ENCODE data around the gene HERC5.
"Not testable (repeated sequence)": the region's sequence is repeated elsewhere in the genome, so short reads cannot be mapped to it uniquely, and the experiment has no call there.

HERC5 gene

GRCh38 chr4:88456670-88457306, at the start of gene HERC5:
TSS of gene HERC5 (plus strand) at chr4:88457119. CDS start at chr4:88457270, 151 bp downstream.
- peak; percentile 81 for DNase-seq

- no peak for DNase-seq
These were observed 47.7 kb upstream of the HERC5 start for GRCh38 chr4:88409206-88409605.

GRCh38 chr4:88409789-88410188, 47.1 kb upstream of the HERC5 start:
- no peak for DNase-seq

DNA sequence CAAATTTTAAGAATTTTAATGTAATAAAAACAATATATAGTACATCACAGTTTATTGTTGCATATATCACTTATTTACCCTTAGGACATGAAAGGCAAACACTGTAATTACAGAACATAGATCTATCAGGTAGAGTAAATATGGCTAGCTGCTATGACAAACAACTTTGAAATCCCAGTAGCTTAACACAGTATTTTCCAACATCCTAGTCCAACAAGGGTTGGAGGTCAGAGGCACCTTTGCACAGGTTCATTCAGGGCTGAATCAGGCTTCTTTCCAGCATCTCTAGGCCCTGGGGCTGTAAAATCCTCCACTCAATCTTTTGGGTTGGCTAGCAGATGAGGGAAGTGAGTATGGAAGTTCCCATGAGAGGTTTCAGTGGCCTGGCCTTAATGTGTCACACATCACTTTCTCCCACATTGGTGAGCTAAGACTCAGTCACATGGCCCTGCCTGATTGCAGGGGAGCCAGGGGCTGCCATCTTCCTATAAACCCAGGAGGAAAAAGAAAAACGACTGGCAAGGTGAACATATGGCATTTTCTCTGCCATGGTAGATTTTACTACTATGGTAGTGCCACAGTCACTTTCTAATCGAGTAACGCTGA, 45.3 kb upstream of the HERC5 start:
- no peak for DNase-seq

GRCh38 chr4:88413801-88414200, 43.1 kb upstream of the HERC5 start:
- no peak for DNase-seq

DNA sequence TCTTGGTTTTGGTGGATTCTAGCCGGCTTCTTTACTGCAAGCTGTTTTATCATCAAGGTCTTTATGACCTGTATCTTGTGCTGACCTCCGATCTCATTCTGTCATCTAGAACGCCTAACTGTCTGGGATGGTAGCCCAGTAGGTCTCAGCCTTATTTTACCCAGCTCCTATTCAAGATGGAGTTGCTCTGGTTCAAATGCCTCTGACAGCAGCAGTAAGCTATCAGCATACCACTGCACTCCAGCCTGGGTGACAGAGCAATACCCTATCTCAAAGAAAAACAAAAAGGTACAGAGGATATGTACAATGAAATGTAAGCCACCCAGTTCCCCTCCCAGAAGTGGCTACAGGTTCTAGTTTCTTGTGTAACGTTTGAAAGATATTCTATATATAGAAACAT, 42.2 kb upstream of the HERC5 start:
- DNase-seq: no peak

DNA sequence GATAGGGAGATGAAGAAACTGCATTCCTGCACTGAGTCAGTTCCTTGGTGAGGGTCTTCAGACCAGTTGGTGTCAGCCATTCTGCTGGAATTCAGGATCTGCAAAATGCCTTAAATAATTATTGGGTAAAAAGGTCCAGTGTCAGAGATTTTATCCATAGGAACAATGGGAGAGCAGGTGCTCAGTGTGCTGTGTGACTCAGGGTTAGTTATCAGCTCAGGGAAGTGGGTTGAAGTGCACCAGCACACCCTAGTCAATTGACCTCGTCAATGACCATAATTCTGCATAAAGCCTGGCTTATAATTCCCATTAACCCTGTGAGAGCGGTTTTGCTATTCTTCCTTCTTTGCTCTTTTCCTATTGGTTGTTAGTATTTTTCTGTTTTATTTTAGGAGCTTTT, 40.9 kb upstream of the HERC5 start:
- no peak for DNase-seq

GRCh38 chr4:88418411-88418810, 38.5 kb upstream of the HERC5 start:
- no peak for DNase-seq

- DNase-seq: no peak
These were observed 37.0 kb upstream of the HERC5 start for GRCh38 chr4:88419874-88420273.

DNA sequence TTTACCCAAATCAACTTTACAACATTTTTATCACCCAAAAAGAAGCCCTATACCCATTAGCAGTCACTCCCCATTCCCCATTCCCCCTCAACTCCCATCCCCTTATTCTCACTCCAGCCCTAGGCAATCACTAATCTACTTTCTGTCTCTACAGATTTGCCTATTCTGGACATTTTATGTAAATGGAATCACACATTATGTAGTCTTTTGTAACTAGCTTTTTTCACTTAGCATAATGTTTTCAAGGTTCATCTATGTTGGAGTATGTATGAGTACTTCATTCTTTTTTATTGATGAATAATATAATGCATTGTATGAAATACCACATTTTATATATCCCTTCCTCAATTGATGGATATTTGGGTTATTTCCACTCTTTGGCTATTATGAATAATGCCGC, 36.1 kb upstream of the HERC5 start:
- no peak for DNase-seq

DNA sequence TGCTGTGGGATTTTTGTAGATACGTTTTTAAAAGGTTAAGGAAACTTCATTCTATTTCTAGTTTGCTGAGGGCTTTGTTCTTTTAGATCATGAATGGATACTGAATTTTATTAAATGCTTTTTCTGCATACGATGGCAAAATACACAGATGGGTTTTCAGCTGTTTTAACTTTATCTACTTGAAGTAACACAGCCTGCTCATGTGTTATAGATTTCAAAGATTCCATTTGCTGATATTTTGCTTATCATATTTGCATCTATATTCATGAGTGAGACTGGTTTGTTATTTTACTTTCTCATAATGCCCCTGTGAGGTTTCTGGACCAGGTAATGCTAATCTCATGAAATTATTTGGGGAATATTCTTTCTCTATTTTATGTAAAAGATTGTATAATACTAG, 34.5 kb upstream of the HERC5 start:
- DNase-seq: no peak

DNA sequence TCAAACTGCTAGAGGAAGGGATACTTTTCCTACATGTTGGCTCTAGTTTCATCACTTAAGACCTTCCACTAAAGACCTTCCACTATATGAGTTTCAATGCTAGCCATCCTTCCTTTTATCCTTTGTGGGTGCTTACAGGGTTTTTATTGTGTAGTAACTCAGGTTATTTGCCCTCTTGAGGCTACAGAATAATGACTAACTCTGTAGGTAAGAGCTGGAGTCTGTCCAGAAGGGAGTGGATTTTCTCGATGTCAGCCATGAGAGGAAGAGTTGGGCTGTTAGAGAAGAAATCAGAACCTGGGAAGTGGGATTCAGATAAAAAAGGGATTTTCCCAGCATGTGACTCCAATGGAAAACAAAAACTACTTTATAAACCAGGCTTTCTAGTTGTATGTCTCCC, 27.5 kb upstream of the HERC5 start:
- no peak for DNase-seq

DNA sequence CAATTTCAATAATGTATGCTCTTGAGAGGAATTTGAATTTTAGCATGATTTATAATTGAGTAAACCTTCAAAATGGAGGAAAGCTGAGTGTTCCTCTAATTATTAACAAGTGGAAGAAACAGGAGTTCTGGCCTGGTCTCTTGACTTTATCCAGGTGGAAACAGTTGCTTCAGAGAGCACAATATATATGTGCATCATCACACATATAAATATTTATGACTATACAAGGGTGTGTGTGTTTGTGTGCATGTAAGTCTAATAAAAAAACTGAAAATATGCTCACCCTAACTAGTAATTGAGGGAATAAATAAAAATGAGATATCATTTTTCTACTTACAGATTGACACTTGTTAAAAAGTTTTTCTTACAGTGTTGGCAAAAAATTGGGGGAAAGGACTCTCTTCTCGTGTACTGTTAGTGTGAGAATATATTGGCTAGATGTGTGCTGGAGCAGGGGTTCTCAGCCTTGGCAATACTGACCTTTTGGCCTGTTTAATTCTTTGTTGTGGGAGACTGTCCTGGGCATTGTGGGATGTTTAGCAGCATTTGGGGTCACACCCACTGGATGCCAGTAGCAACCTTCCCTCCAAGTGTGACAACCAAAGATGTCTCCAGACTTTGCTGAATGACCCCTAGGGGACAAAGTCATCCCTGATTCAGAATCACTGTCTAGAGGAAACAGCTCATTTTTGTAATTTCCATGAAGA, 20.8 kb upstream of the HERC5 start:
- no peak for DNase-seq

DNA sequence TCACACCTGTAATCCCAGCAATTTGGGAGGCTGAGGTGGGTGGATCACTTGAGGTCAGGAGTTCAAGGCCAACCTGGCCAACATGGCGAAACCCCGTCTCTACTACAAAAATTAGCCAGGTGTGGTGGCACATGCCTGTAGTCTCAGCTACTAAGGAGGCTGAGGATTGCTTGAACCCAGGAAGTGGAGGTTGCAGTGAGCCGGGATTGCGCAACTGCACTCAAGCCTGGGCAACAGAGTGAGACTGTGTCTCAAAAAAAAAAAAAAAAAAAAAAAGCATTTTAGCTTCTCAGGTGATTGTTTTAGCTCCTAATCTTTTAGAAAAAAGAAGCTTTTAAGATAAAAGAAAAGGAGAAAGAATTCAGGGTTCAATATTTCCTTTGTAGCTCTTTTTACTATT, 19.0 kb upstream of the HERC5 start:
- DNase-seq: not testable (repeated sequence)

- DNase-seq: no peak
These were observed 17.7 kb upstream of the HERC5 start for GRCh38 chr4:88439161-88439760.

GRCh38 chr4:88440146-88440545, 16.8 kb upstream of the HERC5 start:
- DNase-seq: no peak

DNA sequence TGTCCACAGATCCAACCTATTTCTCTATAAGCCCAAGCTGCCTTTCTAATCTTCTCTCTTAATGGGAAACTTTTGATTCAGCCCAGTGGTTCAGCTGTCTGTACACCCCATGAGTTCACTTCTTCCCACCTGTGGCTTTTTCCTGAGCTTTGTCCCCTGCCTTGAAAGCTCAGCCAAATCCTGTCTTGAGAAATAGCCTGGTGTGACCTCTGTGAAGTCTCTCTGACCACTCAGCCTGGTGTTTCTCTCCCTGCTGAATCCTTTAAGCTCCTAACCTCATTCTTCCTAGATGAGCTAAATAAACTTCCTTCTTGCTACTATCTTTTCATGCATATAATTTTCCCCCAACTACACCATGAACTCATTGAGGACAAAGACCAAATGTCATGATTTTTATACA, 15.2 kb upstream of the HERC5 start:
- no peak for DNase-seq

DNA sequence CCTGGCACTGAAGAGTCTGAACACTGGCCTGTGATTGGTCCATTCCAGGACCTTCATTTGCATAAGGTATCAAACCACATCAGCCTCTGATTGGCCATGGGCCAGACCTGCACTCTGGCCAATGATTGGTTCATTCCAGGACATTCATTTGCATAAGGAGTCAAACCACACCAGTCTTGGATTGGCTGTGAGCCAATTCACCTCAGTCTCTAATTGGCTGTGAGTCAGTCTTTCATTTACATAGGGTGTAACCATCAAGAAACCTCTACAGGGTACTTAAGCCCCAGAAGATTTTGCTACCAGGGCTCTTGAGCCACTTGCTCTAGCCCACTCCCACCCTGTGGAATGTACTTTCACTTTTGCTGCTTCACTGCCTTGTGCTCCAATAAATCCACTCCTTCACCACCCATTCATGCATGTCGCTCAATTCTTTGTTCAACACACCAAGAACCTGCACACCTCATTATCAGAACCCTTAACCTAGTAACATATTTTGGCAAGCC, 14.2 kb upstream of the HERC5 start:
- no peak for DNase-seq

DNA sequence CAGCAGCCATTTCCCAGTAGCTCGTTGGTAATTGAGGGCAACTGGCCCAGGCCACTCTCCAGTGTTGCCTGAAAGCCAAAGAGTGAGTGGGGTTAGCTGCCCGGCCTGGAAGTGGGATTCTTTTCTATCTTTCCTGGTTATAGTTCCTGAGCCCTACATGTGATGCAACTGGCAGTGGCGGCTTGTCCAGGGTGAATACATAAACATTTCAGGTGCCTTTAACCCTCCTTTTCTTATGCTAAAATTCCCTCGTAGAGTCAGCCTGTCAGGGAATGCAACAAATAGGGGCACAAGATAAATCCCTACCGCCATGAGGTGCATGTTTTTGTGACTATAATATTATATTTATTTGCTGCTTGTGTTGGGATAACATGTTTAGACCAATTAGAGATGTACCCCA, 13.4 kb upstream of the HERC5 start:
- DNase-seq: no peak

DNA sequence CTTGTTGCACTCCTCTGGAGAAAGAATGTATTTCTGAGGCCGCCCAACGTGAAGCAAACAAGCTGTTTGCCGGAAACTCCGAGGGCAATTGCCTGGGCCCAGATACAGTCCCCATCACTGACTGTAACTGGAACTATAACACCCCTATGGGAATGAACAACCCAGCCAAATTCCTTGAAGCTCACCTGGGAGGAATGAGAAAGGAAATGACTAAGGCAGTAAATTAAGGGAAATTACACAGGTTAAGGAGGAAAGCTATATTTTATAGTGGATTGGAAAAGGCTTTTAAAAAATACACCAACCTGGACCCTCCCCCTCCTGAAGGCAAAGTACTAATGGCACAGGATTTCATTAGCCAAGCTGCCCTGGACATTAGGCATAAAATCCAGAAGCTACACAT, 11.7 kb upstream of the HERC5 start:
- no peak for DNase-seq

- no peak for DNase-seq
These were observed 10.8 kb upstream of the HERC5 start for GRCh38 chr4:88446124-88446523.

GRCh38 chr4:88447371-88448095, 9.4 kb upstream of the HERC5 start:
- DNase-seq: no peak

DNA sequence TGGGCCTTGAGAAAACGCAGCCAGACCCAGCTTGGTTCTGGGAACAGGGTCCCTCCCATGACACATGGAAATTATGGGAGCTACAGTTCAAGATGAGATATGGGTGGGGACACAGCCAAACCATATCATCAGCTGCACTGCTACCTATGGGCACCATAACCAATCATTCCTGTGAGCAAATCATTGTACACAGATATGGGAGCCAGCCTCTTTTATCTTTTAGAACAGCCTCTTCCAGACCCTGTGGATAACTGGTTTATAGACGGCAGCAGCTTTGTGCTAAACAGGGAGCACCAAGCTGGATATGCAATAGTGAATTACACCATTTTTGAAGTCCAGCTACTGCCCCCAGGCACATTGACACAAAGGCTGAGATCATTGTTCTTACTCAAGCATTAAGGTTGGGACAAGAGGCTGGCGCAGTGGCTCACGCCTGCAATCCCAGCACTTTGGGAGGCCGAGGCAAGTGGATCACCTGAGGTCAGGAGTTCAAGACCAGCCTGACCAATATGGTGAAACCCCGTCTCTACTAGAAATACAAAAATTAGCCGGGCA, 8.6 kb upstream of the HERC5 start:
- not testable (repeated sequence) for DNase-seq
